Measurements from ENCODE around the gene CCDC17. TPM values are rescaled to one million over a fixed set of nuclear protein-coding genes. Genes with fewer than 3 reads are reported as not detected.

Gene CCDC17
- total and polyA plus RNA-seq, 2 experiments from 2014 or later = 0.57 to 2.2 TPM

- no peak for TF ChIP-seq REST (IDR thresholded peaks at IDR 0.05; ENCODE audit: unreplicated experiment)
These were observed 36.5 kb upstream of the CCDC17 start (continued) for GRCh38 chr1:45660336-45660735.

GRCh38 chr1:45659222-45659621 lies 35.4 kb upstream of the CCDC17 start:
- Mint-ChIP-seq H3K4me3 (no peak overlapping the region), H3K27ac (no peak overlapping the region), H3K27me3 (ENCODE audit: insufficient read depth, low read depth, poor library complexity) (peaks cover 4% of the 10 kb centered on the region), H3K4me1 (peaks cover 10% of the 10 kb centered on the region), H3K9me3 (no peaks in the 10 kb centered on the region), H3K36me3 (ENCODE audit: low read depth) (peaks cover 66% of the 10 kb centered on the region)
- H3K4me2 ChIP-seq = no peak overlapping the region
- H3K36me3 ChIP-seq (ENCODE audit: insufficient read depth) = peaks cover 55% of the 10 kb centered on the region
- H2AFZ ChIP-seq = no peak overlapping the region
- H3K9me2 ChIP-seq (ENCODE audit: insufficient read depth) = no peaks in the 10 kb centered on the region
- no peak overlapping the region for H3K27ac ChIP-seq (ENCODE audit: low read depth)
- H3K27me3 ChIP-seq (ENCODE audit: insufficient read depth) = no peaks in the 10 kb centered on the region
- H4K20me1 ChIP-seq (replicated peaks; ENCODE audit: insufficient read depth) = peaks cover 38% of the 10 kb centered on the region
- no peaks in the 10 kb centered on the region for H3K4me1 ChIP-seq (ENCODE audit: insufficient read depth)
- ATAC-seq = no peak
- H3K4me3 ChIP-seq = no peak overlapping the region
- H3F3A ChIP-seq (replicated peaks; ENCODE audit: low read depth) = 0 out of 2 replicates have a peak, but pooled peaks cover 5% of the 10 kb centered on the region
- peaks cover 73% of the 10 kb centered on the region for H3K79me2 ChIP-seq (replicated peaks; ENCODE audit: insufficient read depth)
- DNase-seq (ENCODE audit: low spot score) = no peak
- no peak for TF ChIP-seq ZNF331 (CRISPR knock-in tag; IDR thresholded peaks at IDR 0.05; ENCODE audit: low read depth)
- no peak for TF ChIP-seq EZH2phosphoT487 (IDR thresholded peaks at IDR 0.05; ENCODE audit: unreplicated experiment)
- TF ChIP-seq NANOG (IDR thresholded peaks at IDR 0.05; ENCODE audit: borderline replicate concordance) = no peak
- no peak for TF ChIP-seq REST (IDR thresholded peaks at IDR 0.05; ENCODE audit: unreplicated experiment)
- TF ChIP-seq CREB1 (CRISPR knock-in tag; IDR thresholded peaks at IDR 0.05; ENCODE audit: low read depth) = no peak
- TF ChIP-seq ZNF114 (CRISPR knock-in tag; IDR thresholded peaks at IDR 0.05) = no peak
- TF ChIP-seq JUNB (IDR thresholded peaks at IDR 0.05; ENCODE audit: unreplicated experiment) = no peak
- TF ChIP-seq ETS1 (IDR thresholded peaks at IDR 0.05) = no peak
- TF ChIP-seq ZNF462 (CRISPR knock-in tag; IDR thresholded peaks at IDR 0.05) = no peak
- TF ChIP-seq POLR2AphosphoS5 (IDR thresholded peaks at IDR 0.05; ENCODE audit: low read depth) = no peak

Measured in GM23338 (cell line).